Measurements from ENCODE around the gene HAX1. TPM values are rescaled to one million over a fixed set of nuclear protein-coding genes. Genes with fewer than 3 reads are reported as not detected.
A peak's percentile ranks its signal among the peaks of the same experiment; 100 is the strongest.

HAX1 gene
- total RNA-seq, 1 donor from 2014 or later = 34.7 TPM

DNA sequence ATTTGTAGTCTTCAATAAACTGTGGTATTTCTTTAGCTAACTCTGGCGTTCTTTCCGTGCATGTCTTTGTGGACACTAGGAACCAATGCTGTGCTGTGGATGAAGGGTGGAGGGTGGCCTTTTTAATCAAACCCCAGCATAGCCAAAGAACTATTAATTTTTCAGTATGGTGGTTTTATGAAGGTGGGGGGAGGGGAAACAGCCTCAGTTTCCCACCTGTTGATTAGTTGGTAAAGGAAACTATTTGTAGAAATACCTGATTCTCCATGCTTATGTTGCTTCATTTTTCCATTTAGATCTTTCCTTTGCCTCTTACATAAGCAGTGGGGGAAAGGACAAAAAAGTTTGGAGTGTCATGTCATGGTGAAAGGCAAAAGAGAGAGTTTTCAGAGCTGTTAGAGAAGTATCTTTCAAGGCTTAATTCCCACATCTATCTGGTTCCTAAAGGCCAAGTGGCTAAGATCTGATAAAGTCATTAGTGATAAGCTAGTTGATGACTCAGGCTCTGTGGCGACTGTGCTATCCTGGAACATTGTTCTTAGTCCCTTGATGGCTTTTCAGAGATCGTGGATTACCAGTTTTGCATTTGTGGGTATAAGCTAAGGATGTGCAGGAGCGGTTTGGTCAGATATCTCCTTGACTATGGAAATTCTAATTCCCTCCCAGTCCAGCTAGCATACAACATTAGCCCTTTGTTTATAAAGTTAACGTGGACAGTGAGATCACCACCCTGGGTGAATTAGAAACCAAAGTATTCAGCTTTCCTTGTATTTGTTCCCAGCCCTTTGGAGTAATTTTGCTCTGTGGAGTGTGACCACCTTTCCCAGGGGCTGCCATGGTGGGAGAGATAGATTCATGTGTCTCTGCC lies 8.7 kb upstream of the HAX1 start:
- Mint-ChIP-seq H3K4me3 (no peak overlapping the region), H3K4me1 (no peaks in the 10 kb centered on the region), H3K27ac (no peak overlapping the region), H3K9me3 (no peaks in the 10 kb centered on the region), H3K27me3 (ENCODE audit: low read depth) (no peaks in the 10 kb centered on the region), H3K36me3 (peaks cover 28% of the 10 kb centered on the region)
- no peak for DNase-seq (ENCODE audit: low spot score in 2 of 2, unreplicated experiment in 2 of 2)
- TF ChIP-seq, protein P1, sequence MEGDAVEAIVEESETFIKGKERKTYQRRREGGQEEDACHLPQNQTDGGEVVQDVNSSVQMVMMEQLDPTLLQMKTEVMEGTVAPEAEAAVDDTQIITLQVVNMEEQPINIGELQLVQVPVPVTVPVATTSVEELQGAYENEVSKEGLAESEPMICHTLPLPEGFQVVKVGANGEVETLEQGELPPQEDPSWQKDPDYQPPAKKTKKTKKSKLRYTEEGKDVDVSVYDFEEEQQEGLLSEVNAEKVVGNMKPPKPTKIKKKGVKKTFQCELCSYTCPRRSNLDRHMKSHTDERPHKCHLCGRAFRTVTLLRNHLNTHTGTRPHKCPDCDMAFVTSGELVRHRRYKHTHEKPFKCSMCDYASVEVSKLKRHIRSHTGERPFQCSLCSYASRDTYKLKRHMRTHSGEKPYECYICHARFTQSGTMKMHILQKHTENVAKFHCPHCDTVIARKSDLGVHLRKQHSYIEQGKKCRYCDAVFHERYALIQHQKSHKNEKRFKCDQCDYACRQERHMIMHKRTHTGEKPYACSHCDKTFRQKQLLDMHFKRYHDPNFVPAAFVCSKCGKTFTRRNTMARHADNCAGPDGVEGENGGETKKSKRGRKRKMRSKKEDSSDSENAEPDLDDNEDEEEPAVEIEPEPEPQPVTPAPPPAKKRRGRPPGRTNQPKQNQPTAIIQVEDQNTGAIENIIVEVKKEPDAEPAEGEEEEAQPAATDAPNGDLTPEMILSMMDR (IDR thresholded peaks at IDR 0.05; ENCODE audit: unreplicated experiment) = no peak

DNA sequence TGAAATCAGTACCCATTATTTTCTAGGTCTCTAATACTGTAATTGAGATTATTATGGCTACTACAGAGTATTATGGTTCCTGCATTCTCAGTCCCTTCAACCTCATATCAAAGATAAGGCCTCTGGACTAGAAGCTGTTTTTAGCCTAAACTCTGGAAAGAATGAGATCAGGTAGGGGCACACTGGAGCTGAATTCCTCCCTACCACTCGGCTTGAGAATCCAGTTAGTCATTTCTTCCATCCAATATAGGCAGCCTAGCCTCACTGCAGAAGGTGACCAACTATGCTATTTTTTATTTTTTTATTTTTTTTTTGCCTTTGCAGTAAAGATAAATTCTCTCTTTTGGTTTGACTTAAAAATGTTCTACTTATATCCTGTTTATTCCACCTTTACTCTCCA lies 8.0 kb upstream of the HAX1 start:
- Mint-ChIP-seq H3K36me3 (peaks cover 31% of the 10 kb centered on the region), H3K27ac (no peak overlapping the region), H3K4me3 (no peak overlapping the region), H3K9me3 (no peaks in the 10 kb centered on the region), H3K4me1 (no peaks in the 10 kb centered on the region), H3K27me3 (ENCODE audit: low read depth) (no peaks in the 10 kb centered on the region)
- no peak for DNase-seq (ENCODE audit: low spot score in 2 of 2, unreplicated experiment in 2 of 2)
- TF ChIP-seq, protein P1 (IDR thresholded peaks at IDR 0.05; ENCODE audit: unreplicated experiment) = no peak

DNA sequence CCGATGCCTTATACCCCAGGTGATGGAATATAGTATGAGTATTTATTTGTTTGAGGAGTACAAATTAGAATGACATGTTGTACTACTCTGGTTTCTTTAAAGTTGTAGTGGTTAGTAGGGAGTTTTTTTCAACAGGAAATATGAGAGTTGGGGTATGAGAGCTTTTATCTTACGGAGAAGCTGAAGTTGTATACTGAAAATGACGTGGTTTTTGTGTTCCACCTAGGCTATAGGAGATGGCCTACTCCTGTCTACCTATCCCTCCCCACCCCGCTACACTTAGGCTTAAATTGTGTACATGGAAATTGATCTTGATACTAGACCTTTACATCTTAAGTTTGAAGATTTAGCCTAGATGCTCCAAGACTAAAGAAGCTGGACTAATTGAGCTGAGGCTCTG lies 6.8 kb upstream of the HAX1 start:
- peaks cover 26% of the 10 kb centered on the region for H3K36me3 Mint-ChIP-seq

DNA sequence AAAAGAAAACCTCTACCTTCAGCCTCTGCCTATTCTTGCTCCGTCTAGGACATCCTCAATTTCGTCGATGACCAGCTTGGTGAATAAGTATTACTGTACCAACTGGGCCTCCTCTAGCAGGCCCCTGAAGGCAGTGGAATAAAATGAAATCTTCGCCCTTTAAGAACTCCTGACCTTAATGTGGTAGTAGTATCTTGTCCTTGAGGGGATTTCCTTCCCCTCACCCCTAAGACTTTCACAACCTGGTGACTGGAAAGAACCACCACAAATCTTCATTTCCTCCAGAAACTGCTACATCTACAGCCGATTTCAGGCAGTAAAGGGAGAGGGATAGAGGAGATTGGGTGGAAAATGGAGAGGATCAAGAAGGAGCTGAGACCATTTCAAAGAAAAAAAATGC lies 1.6 kb upstream of the HAX1 start:
- H3K9me3 Mint-ChIP-seq = no peaks in the 10 kb centered on the region
- peak overlapping the region; percentile 34 for H3K4me3 Mint-ChIP-seq
- H3K4me1 Mint-ChIP-seq = peaks cover 19% of the 10 kb centered on the region
- no peak for DNase-seq (ENCODE audit: low spot score in 2 of 2, unreplicated experiment in 2 of 2)
- peaks cover 22% of the 10 kb centered on the region for H3K36me3 Mint-ChIP-seq
- H3K27me3 Mint-ChIP-seq (ENCODE audit: low read depth) = no peaks in the 10 kb centered on the region
- H3K27ac Mint-ChIP-seq = peak overlapping the region; percentile 95
- TF ChIP-seq, protein P1 (IDR thresholded peaks at IDR 0.05; ENCODE audit: unreplicated experiment) = no peak

More for the DNA sequence above, 6.8 kb upstream of the HAX1 start:
- Mint-ChIP-seq H3K27me3 (ENCODE audit: low read depth) (no peaks in the 10 kb centered on the region), H3K27ac (no peak overlapping the region), H3K9me3 (no peaks in the 10 kb centered on the region), H3K4me1 (no peaks in the 10 kb centered on the region), H3K4me3 (no peak overlapping the region)
- TF ChIP-seq, protein P1 (IDR thresholded peaks at IDR 0.05; ENCODE audit: unreplicated experiment) = no peak
- no peak for DNase-seq (ENCODE audit: low spot score in 2 of 2, unreplicated experiment in 2 of 2)

DNA sequence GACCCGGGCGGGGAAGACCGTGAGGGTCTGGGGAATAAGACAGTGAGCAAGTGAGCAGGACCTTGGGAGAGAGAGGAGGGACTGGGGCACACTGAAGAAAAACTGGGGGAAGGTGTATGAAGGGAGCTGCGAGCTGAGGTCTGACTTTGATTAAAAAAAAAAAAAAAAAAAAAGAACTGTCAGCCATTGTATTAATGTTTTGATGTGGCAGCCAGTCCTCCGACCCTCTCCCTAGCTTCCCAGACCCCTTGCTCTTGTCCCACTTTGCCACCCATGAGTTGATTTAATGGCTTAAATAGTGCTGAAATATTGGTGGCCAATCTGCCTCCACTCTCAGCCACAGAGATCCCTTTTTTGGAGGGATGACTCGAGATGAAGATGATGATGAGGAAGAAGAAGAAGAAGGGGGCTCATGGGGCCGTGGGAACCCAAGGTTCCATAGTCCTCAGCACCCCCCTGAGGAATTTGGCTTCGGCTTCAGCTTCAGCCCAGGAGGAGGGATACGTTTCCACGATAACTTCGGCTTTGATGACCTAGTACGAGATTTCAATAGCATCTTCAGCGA lies 652 bp downstream of the HAX1 start:
- Mint-ChIP-seq H3K27ac (peak overlapping the region; percentile 95), H3K27me3 (ENCODE audit: low read depth) (no peaks in the 10 kb centered on the region), H3K4me3 (peak overlapping the region; percentile 92), H3K9me3 (no peaks in the 10 kb centered on the region), H3K36me3 (peaks cover 22% of the 10 kb centered on the region), H3K4me1 (peaks cover 19% of the 10 kb centered on the region)
- TF ChIP-seq, protein P1 (IDR thresholded peaks at IDR 0.05; ENCODE audit: unreplicated experiment) = no peak
- DNase-seq (ENCODE audit: low spot score in 2 of 2, unreplicated experiment in 2 of 2) = no peak

All from mesothelial cell of epicardium (in vitro differentiated cells).